ENCODE results near the gene CCT7. TPM values are rescaled to one million over a fixed set of nuclear protein-coding genes. Genes with fewer than 3 reads are reported as not detected.

Gene CCT7
- total and polyA plus RNA-seq, 2 experiments from 2014 or later: 287 to 642 TPM

DNA sequence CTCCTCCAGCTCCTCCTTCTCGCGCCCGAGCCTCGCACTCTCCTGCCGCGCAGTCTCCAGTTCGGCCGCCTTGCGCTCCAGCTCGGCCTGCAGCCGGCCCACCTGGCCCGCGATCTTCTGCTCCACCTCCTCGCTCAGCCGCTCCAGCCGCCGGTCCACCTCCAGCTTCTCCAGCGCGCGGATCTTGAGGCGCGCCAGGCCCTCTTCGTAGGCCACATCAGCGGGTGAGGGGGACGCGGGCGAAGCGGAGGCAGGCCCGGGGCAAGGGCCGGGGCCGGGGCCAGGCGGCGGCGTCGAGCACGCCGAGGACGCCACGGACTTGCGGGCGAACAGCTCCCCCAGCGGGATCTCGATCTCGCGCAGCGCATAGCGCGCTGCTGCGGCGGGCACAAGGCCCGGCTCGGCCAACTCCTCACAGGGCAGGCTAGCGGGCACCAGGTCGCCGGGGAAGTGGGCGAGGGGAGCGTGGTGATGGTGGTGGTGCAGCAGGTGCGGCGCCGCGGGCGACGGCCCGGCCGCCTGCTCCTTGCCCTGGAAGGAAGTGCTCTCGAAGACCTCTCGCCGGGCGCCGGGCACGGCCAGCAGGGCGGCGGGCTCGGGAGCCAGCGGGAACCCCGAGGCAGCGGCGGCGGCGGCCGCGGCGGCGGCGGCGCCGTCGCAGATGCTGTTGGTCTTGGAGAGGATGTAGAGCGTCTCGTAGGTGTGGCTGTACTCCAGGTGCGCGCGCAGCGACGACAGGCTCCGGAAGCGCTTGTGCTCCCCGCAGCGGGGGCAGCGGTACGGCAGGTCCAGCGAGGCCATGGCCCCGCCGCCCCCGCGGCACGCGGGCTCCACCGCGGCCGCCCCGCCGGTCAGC, 35.0 kb downstream of the CCT7 start:
- H4K20me1 ChIP-seq (replicated peaks; ENCODE audit: insufficient read depth): peaks cover 9% of the 10 kb centered on the region; the same call in 1 of the 2 replicates
- Mint-ChIP-seq H3K27me3 (ENCODE audit: insufficient read depth, low read depth, poor library complexity) (peaks cover 26% of the 10 kb centered on the region), H3K4me1 (peaks cover 14% of the 10 kb centered on the region), H3K36me3 (ENCODE audit: low read depth) (peaks cover 11% of the 10 kb centered on the region; the same call in 2 of the 3 replicates), H3K9me3 (no peaks in the 10 kb centered on the region; the same call in 1 of the 3 replicates), H3K4me3 (peak overlapping the region; percentile 66), H3K27ac (no peak overlapping the region)
- H3F3A ChIP-seq (replicated peaks; ENCODE audit: low read depth): peaks cover 8% of the 10 kb centered on the region; the same call in 1 of the 2 replicates
- H3K4me2 ChIP-seq: peak overlapping the region; percentile 87
- H3K4me1 ChIP-seq (ENCODE audit: insufficient read depth): peaks cover 11% of the 10 kb centered on the region
- ATAC-seq (peak; percentile 83), DNase-seq (ENCODE audit: low spot score) (peak; percentile 92)
- peak; percentile 60; the same call in 1 of the 2 replicates for TF ChIP-seq POLR2AphosphoS5 (IDR thresholded peaks at IDR 0.05; ENCODE audit: low read depth)
- TF ChIP-seq NANOG (IDR thresholded peaks at IDR 0.05; ENCODE audit: borderline replicate concordance): no peak
- TF ChIP-seq STAT1 (IDR thresholded peaks at IDR 0.05; ENCODE audit: unreplicated experiment): no peak
- no peak for TF ChIP-seq CREB1 (CRISPR knock-in tag; IDR thresholded peaks at IDR 0.05; ENCODE audit: low read depth)
- TF ChIP-seq, protein P1, sequence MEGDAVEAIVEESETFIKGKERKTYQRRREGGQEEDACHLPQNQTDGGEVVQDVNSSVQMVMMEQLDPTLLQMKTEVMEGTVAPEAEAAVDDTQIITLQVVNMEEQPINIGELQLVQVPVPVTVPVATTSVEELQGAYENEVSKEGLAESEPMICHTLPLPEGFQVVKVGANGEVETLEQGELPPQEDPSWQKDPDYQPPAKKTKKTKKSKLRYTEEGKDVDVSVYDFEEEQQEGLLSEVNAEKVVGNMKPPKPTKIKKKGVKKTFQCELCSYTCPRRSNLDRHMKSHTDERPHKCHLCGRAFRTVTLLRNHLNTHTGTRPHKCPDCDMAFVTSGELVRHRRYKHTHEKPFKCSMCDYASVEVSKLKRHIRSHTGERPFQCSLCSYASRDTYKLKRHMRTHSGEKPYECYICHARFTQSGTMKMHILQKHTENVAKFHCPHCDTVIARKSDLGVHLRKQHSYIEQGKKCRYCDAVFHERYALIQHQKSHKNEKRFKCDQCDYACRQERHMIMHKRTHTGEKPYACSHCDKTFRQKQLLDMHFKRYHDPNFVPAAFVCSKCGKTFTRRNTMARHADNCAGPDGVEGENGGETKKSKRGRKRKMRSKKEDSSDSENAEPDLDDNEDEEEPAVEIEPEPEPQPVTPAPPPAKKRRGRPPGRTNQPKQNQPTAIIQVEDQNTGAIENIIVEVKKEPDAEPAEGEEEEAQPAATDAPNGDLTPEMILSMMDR (conservative IDR thresholded peaks at IDR 0.05; ENCODE audit: low read depth in 2 of 2): peak in 1 of 2 experiments; percentile 13; a peak in 2 of 4 replicates
- H3K9me2 ChIP-seq (ENCODE audit: insufficient read depth): no peaks in the 10 kb centered on the region
- H3K27me3 ChIP-seq (ENCODE audit: insufficient read depth): peaks cover 29% of the 10 kb centered on the region
- H3K4me3 ChIP-seq: peak overlapping the region; percentile 69
- H3K79me2 ChIP-seq (replicated peaks; ENCODE audit: insufficient read depth): 0 out of 2 replicates have a peak, but pooled peaks cover 5% of the 10 kb centered on the region
- no peaks in the 10 kb centered on the region for H3K36me3 ChIP-seq (ENCODE audit: insufficient read depth)
- peak overlapping the region; percentile 59; the same call in 1 of the 2 replicates for H2AFZ ChIP-seq
- no peak overlapping the region for H3K27ac ChIP-seq (ENCODE audit: low read depth)

DNA sequence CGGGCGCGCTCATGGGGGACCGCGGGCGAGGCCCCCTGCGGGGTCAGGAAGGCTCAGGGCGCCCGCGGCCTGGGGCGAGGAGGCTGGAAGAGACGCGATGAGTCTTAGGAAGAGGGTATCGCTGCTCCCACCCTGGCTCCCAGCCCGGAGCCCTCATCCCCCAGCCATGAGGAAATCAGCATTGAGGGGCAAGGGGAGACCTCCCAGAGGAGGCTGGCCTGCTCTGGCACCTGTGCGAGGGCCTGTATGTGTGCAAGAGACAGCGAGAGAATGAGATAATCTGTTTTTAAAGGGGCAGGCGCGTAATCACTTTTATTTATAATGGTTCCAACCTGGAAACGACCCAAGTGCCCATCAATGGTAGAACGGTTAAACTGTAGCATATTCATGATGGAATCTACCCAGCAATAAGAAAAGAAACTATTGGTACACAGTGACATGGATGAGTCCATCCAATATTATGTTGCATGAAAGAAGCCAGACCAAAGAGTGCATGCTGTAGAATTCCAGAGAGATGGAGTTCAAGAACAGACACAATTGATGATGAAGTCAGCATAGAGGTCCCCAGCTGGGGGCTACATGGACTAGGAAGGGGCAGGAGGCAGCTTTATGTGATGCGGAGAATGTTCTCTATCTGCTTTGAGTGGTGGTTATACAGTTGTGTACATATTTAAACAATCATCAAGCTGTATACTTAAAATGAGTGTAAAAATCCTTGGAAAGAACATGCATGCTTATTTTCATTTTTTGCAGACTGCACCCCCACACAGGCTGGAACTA, 35.8 kb downstream of the CCT7 start:
- Mint-ChIP-seq H3K9me3 (no peaks in the 10 kb centered on the region; the same call in 1 of the 3 replicates), H3K27me3 (ENCODE audit: insufficient read depth, low read depth, poor library complexity) (peaks cover 25% of the 10 kb centered on the region), H3K4me1 (peaks cover 14% of the 10 kb centered on the region), H3K4me3 (peak overlapping the region; percentile 65), H3K27ac (no peak overlapping the region), H3K36me3 (ENCODE audit: low read depth) (peaks cover 11% of the 10 kb centered on the region; the same call in 2 of the 3 replicates)
- peaks cover 9% of the 10 kb centered on the region; the same call in 1 of the 2 replicates for H4K20me1 ChIP-seq (replicated peaks; ENCODE audit: insufficient read depth)
- no peak overlapping the region for H3K27ac ChIP-seq (ENCODE audit: low read depth)
- peak; percentile 9 for ATAC-seq
- no peaks in the 10 kb centered on the region for H3K36me3 ChIP-seq (ENCODE audit: insufficient read depth)
- H3F3A ChIP-seq (replicated peaks; ENCODE audit: low read depth): peaks cover 8% of the 10 kb centered on the region; the same call in 1 of the 2 replicates
- 0 out of 2 replicates have a peak, but pooled peaks cover 5% of the 10 kb centered on the region for H3K79me2 ChIP-seq (replicated peaks; ENCODE audit: insufficient read depth)
- H3K27me3 ChIP-seq (ENCODE audit: insufficient read depth): peaks cover 29% of the 10 kb centered on the region
- H3K4me2 ChIP-seq: peak overlapping the region; percentile 85
- H2AFZ ChIP-seq: no peak overlapping the region
- H3K9me2 ChIP-seq (ENCODE audit: insufficient read depth): no peaks in the 10 kb centered on the region
- peak overlapping the region; percentile 69 for H3K4me3 ChIP-seq
- peaks cover 11% of the 10 kb centered on the region for H3K4me1 ChIP-seq (ENCODE audit: insufficient read depth)
- DNase-seq (ENCODE audit: low spot score): no peak
- TF ChIP-seq ZNF331 (CRISPR knock-in tag; IDR thresholded peaks at IDR 0.05; ENCODE audit: low read depth) (no peak), POLR2AphosphoS5 (IDR thresholded peaks at IDR 0.05; ENCODE audit: low read depth) (no peak), NANOG (IDR thresholded peaks at IDR 0.05; ENCODE audit: borderline replicate concordance) (no peak), CREB1 (CRISPR knock-in tag; IDR thresholded peaks at IDR 0.05; ENCODE audit: low read depth) (no peak), ZNF114 (CRISPR knock-in tag; IDR thresholded peaks at IDR 0.05) (no peak), EZH2phosphoT487 (IDR thresholded peaks at IDR 0.05; ENCODE audit: unreplicated experiment) (no peak), JUNB (IDR thresholded peaks at IDR 0.05; ENCODE audit: unreplicated experiment) (no peak), EZH2 (IDR thresholded peaks at IDR 0.05; ENCODE audit: low read depth, unreplicated experiment) (no peak), STAT1 (IDR thresholded peaks at IDR 0.05; ENCODE audit: unreplicated experiment) (no peak)
- TF ChIP-seq, protein P1 (conservative IDR thresholded peaks at IDR 0.05; ENCODE audit: low read depth in 2 of 2): no peak
- TF ChIP-seq, protein P2, sequence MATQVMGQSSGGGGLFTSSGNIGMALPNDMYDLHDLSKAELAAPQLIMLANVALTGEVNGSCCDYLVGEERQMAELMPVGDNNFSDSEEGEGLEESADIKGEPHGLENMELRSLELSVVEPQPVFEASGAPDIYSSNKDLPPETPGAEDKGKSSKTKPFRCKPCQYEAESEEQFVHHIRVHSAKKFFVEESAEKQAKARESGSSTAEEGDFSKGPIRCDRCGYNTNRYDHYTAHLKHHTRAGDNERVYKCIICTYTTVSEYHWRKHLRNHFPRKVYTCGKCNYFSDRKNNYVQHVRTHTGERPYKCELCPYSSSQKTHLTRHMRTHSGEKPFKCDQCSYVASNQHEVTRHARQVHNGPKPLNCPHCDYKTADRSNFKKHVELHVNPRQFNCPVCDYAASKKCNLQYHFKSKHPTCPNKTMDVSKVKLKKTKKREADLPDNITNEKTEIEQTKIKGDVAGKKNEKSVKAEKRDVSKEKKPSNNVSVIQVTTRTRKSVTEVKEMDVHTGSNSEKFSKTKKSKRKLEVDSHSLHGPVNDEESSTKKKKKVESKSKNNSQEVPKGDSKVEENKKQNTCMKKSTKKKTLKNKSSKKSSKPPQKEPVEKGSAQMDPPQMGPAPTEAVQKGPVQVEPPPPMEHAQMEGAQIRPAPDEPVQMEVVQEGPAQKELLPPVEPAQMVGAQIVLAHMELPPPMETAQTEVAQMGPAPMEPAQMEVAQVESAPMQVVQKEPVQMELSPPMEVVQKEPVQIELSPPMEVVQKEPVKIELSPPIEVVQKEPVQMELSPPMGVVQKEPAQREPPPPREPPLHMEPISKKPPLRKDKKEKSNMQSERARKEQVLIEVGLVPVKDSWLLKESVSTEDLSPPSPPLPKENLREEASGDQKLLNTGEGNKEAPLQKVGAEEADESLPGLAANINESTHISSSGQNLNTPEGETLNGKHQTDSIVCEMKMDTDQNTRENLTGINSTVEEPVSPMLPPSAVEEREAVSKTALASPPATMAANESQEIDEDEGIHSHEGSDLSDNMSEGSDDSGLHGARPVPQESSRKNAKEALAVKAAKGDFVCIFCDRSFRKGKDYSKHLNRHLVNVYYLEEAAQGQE (IDR thresholded peaks at IDR 0.05; ENCODE audit: unreplicated experiment): no peak
